ENCODE results near the gene IFT81.
"Not testable (repeated sequence)": the region's sequence is repeated elsewhere in the genome, so short reads cannot be mapped to it uniquely, and the experiment has no call there.

The IFT81 gene

GRCh38 chr12:110107369-110108281, 16.5 kb upstream of the IFT81 start:
- no peak for DNase-seq (ENCODE audit: low spot score)

GRCh38 chr12:110108309-110109036, 15.7 kb upstream of the IFT81 start:
- no peak for DNase-seq (ENCODE audit: low spot score)

- DNase-seq (ENCODE audit: low spot score) = no peak
Observed at GRCh38 chr12:110109037-110109836, 14.9 kb upstream of the IFT81 start.

- DNase-seq (ENCODE audit: low spot score) = no peak
Observed at GRCh38 chr12:110109837-110110535, 14.2 kb upstream of the IFT81 start.

- no peak for DNase-seq (ENCODE audit: low spot score)
Observed at GRCh38 chr12:110111476-110112334, 12.5 kb upstream of the IFT81 start.

- DNase-seq (ENCODE audit: low spot score) = no peak
Observed at GRCh38 chr12:110112335-110112660, 11.9 kb upstream of the IFT81 start.

GRCh38 chr12:110114528-110114937, 9.6 kb upstream of the IFT81 start:
- DNase-seq (ENCODE audit: low spot score) = no peak

- DNase-seq (ENCODE audit: low spot score) = no peak
Observed at GRCh38 chr12:110115675-110116074, 8.5 kb upstream of the IFT81 start.

- no peak for DNase-seq (ENCODE audit: low spot score)
Observed at GRCh38 chr12:110116623-110117022, 7.5 kb upstream of the IFT81 start.

GRCh38 chr12:110117210-110117609, 6.9 kb upstream of the IFT81 start:
- not testable (repeated sequence) for DNase-seq (ENCODE audit: low spot score)

- DNase-seq (ENCODE audit: low spot score) = no peak
Observed at GRCh38 chr12:110117956-110118685, 6.0 kb upstream of the IFT81 start.

- DNase-seq (ENCODE audit: low spot score) = no peak
Observed at GRCh38 chr12:110122929-110123328, 1.2 kb upstream of the IFT81 start.

GRCh38 chr12:110123919-110124268, 263 bp upstream of the IFT81 start:
- DNase-seq (ENCODE audit: low spot score) = no peak

- DNase-seq (ENCODE audit: low spot score) = no peak
Observed at GRCh38 chr12:110126557-110126956, 2.4 kb downstream of the IFT81 start.

GRCh38 chr12:110134691-110135411, 10.7 kb downstream of the IFT81 start:
- peak; percentile 65 for DNase-seq (ENCODE audit: low spot score)

- no peak for DNase-seq (ENCODE audit: low spot score)
Observed at GRCh38 chr12:110135806-110136205, 11.6 kb downstream of the IFT81 start.

GRCh38 chr12:110137786-110138185, 13.6 kb downstream of the IFT81 start:
- DNase-seq (ENCODE audit: low spot score) = no peak

GRCh38 chr12:110141389-110141788, 17.2 kb downstream of the IFT81 start:
- DNase-seq (ENCODE audit: low spot score) = no peak

GRCh38 chr12:110146986-110147385, 22.8 kb downstream of the IFT81 start:
- no peak for DNase-seq (ENCODE audit: low spot score)
